Bone marrow (tissue), 2 donors: Measurements from ENCODE around the gene PRSS8.
"Not testable (repeated sequence)": the region's sequence is repeated elsewhere in the genome, so short reads cannot be mapped to it uniquely, and the experiment has no call there.

Experiments used
- DNase-seq, 2 donors: peaks; one replicate each; lab custom pipeline; 2025; lab: John Stamatoyannopoulos, UW

The PRSS8 gene

GRCh38 chr16:31105677-31106213 is 29.8 kb downstream of the PRSS8 start:
- DNase-seq = peak; percentile 63 to 67

DNA sequence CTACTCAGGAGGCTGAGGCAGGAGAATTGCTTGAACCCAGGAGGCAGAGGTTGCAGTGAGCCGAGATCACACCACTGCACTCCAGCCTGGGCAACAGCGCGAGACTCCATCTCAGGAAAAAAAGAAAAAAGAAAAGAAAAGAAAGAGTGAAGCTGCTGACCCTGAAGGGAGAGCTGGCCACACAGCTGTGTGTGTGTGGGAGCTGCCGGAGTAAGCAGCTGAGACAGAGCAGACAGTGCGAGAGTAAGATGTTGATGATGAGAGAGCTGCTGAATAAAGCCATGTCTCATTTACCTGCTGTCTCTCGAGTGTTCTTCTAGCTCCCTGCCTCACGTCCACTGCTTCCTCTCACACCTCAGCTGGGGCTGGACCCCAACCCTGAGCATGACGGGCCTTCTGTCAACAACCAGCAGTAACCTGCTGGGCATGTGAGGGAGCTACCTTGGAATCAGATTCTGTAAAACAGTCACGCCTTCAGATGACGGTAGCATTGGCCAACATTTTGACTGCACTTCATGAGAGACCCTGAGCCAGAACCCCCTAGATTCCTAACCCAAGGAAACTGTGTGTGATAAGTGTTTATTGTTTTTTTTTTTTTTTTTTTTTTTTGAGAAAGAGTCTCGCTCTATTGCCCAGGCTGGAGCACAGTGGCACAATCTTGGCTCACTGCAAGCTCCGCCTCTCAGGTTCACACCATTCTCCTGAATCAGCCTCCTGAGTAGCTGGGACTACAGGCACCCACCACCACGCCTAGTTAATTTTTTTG is 34.5 kb downstream of the PRSS8 start:
- DNase-seq = not testable (repeated sequence)

- no peak for DNase-seq
Observed at GRCh38 chr16:31099860-31100638, 35.5 kb downstream of the PRSS8 start.

GRCh38 chr16:31094424-31095120 is 41.0 kb downstream of the PRSS8 start, which contains the start of gene VKORC1:
TSS of gene VKORC1 (minus strand) at chr16:31094797. CDS start at chr16:31094729, 68 bp downstream.
- DNase-seq = peak; percentile 76 to 96

DNA sequence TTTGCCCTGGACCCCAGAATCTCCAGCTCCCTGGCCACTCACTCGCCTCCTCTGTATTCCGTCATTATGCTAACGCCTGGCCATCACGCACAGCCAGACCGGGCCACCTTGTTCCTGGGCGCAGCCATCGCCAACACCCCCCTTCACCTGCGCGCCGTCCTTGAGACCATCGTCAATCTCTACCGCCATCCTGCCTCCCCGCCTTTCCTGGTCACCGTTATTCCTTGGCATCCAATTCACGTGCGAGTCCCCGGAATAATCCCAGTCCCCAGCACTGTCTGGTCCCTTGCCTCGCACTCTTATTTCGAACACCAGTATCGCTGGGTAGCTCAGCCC is 41.5 kb downstream of the PRSS8 start:
- no peak for DNase-seq

GRCh38 chr16:31093132-31093703 is 42.3 kb downstream of the PRSS8 start:
- no peak for DNase-seq

GRCh38 chr16:31092330-31092729 is 43.2 kb downstream of the PRSS8 start:
- no peak for DNase-seq

- no peak for DNase-seq
Observed at GRCh38 chr16:31090540-31090939, 45.0 kb downstream of the PRSS8 start.

GRCh38 chr16:31089199-31089598 is 46.3 kb downstream of the PRSS8 start:
- no peak for DNase-seq

DNA sequence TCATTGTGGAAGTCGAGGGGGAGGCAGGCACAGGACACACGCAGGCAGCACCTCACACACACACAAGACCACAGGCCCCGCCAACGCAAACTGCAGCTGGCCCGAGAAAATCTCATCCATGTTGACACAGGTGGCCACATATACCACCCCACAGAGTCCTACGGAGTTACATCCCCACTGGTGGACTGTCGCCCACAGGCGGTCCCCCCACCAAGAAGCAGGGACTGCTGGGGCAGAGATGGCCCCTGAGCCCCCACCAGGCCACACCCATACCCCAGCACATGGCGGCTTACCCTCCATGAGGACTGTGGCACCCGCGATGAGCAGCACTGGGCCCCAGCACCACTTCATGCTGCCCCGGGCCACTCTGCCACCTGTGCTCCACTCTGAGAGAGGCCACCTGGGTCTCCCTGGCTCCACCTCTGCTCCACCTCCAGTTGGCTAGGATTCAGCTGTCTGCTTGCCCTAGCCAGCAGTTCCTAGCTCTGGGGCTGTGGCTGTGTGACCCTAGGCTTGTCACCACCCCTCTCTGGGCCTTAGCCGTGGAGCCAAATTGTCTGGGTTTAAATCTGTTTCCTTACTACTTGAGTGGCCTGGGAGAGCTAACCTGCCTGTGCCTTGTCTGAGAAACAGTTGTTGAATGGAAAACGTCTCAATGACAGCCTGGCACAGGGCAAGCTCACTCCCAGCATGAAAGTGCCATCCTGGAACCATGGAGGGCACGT is 46.9 kb downstream of the PRSS8 start, which contains the start of gene PRSS53:
TSS of gene PRSS53 (minus strand) at position 485 of the 725 bp plus-strand sequence. CDS start at position 351, 134 bp downstream.
- no peak for DNase-seq

DNA sequence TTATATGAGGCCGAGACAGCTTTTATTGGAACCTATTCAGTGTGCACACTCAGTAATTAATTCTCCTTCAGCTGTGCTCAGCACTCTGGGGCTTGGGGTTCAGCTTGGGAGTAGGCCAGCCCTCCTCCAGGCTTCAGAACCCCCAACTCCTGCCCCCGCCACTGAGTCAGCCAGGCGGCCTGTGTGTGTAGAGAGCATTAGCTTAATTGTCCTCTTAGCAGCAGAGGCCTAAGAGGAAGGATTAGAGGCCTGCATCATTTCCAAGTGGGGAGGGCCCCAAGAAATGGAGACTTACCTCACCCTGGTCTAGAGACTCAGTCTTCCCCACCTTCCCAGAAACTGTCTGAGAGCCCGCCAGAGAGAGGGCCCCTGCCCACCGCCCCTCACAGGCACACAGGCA is 47.6 kb downstream of the PRSS8 start:
- no peak for DNase-seq

- DNase-seq = no peak
Observed at GRCh38 chr16:31087481-31087880, 48.0 kb downstream of the PRSS8 start.

DNA sequence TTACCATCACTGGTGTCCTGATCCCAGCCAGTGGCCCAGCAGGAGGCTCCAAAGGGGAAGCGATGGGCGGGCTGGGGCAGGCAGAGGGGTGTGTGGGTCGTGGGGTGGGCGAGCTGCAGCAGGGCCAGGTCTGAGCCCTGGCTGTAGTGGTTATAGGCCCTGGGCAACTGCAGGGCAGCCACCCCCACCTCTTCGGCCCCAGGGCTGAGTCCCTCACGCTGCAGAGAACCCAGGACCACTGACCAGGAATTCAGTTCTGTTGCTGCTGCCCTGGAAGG is 49.0 kb downstream of the PRSS8 start:
- no peak for DNase-seq

GRCh38 chr16:31085873-31086628 is 49.5 kb downstream of the PRSS8 start:
- DNase-seq = no peak

- no peak for DNase-seq
Observed at GRCh38 chr16:31085411-31085810, 50.1 kb downstream of the PRSS8 start.

- no peak for DNase-seq
Observed at GRCh38 chr16:31084584-31085302, 50.8 kb downstream of the PRSS8 start.

GRCh38 chr16:31083981-31084380 is 51.5 kb downstream of the PRSS8 start:
- DNase-seq = no peak

- DNase-seq = no peak
Observed at GRCh38 chr16:31083556-31083955, 52.0 kb downstream of the PRSS8 start.

DNA sequence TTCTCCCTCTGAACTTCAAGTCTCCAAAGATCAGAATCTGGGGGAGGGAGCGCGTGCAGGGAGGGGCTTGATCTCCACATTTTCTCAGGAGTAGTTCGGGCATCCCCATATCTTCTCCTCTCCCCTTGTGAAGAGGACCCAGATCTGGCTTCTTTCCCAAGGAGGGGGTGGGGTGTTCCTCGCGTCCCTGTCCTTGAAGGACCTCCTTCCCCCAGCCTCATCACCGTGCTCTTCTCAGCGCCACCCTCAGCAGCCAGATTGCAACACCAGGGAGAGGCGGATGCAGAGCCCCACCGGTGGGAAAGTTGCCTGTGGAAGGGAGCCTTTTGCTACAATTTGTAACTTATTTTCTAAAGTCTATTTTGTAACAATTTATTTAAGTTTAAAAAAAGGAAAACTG is 52.4 kb downstream of the PRSS8 start:
- no peak for DNase-seq

DNA sequence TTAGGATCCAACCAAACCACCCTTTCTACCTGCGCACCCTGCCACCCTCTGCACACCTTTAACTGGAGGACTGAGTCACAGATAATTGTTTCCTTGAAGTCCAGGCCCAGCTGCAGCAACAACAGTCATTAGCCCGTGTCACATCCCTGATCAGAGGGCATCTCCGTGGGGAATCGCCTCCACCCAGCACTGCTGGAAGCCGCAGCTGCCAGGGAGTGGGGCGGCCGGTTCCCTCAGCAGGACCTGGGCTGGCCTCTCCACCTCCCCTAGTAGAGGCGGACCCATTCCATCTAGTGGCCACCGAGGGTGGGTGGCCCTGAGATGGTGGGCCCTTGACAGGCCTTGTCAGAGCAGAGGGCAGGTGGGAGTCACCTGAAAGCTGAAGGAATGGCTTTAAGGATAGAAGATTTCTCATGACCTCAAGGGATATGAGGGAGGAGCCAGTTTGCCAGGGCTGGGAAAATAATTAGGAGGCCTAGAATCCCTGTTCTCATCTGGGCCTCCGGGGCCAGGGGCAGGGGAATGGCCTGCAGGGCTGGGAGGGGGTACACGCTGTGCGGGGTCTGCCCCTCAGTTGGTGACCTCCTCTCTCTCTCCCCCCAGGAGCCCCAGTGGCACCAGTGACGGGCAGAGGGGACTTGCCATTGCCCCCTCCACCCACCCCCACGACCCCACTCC is 53.0 kb downstream of the PRSS8 start:
- no peak for DNase-seq
